A549 treated with Hydrocortisone at 1 μM for 4 hours (cell line): Measurements from ENCODE around the gene ZNF530. TPM values are rescaled to one million over a fixed set of nuclear protein-coding genes. Genes with fewer than 3 reads are reported as not detected.

Experiments used
- total RNA-seq: library from RNA; stranded (reverse); fragments of 200-300 nt; extraction: Qiagen RNA extraction; gene quantifications from 5 replicates; pipeline ENCODE4 v1.2.3, GENCODE V29; 2022

Gene ZNF530
- total RNA-seq, result 4.6 to 5.8 TPM (median 4.7 TPM) in 5 replicates

DNA sequence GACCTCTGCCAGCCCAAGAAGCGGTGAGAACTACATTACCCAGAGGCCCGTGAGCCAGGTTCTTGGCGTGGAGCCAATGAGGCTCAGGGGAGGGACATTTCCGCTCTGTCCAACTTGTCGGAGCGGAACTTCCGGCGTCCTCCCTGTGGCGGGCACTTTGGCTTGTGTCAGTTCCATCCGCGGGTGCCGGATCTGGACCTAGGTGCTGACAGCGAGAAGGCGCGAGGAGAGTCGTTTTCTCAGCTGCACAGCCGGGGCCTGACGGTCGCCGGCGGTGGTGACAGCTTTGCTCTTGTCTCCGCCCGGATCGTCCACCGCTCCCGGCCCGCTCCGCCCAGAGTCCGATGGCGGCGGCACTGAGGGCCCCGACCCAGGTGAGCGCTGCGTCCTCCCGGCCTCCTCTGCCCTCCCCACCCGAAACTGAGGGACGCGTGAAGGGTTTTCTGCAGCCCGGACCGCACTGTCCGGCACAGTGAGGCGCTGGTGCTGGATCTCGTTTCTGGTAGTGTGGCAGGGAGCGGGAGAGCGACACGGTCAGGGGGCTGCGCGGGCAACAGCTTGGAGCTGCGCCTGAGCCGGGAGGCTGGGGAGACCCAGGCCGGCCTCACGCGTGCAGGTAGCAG is at the start of gene ZNF530:
TSS of gene ZNF530 (plus strand) at position 125 of the 623 bp plus-strand sequence. CDS start 4,461 bp downstream, outside the sequence.

DNA sequence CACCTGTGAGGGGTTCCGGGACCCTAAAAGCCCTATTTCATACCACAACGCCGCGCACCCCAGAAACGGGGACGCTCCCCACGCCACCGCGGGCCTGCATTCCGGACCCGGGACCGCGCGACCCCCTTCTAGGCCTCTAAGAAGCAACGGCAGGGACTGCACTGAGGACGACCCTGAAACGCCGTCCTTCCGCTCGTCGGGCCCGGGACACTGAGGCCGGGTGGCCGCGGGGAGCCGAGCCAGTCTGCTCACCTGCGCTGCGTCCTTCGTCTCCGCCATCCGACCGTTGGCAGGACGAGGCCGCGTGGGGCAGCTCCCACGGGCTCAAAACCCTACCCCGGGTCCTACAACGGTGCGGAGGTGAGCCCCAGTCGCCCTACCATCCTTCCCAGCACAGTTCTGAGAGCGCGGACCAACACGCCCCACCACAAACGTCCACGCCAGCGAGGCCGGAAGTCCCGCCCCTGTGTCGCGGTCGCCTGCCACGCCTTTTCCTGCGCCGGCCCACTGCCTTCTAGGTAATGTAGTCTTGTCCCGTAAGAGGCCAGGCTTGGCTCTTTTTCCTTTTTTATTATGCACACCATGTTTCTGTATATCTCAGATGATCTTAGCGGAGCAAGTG is 40.2 kb upstream of the ZNF530 start, which contains the start of gene ZNF550:
TSS of gene ZNF550 (minus strand) at position 460 of the 622 bp plus-strand sequence. CDS start at position 279, 181 bp downstream.

DNA sequence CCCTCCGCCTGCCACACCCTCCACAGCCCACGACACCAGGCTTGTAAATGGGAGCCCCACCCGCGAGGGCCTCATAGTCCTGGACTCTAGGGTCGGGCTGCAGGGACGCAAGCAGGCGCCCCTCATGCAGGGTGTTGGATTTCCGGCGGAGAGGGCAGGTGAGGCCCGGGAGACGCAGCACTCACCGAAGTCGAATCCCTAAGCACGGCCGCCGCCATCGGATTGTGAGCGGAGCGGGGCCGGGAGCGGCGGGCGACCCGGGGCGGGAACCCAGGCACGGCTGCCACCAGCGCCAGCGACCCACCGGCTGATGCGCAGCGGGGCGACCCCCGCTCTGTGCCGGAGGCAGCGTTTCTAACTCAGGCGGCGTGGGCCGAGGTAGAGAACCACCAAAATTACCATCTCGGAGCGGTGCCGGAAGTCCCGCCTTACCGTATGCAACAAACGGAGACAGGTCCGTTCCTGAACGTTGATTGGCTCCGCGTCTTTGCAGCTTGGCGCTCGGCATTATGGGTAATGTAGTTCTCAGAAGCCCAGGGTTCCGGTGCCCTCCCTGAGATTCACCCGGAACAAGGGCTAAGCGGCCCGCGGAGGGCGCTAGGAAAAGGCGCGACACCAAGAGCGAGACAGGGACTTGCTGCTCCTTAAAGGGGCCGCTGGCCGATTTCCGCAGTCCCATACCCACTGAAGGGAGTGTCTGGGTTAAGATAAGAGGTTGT is 21.0 kb upstream of the ZNF530 start, which contains the start of gene ZNF416:
TSS of gene ZNF416 (minus strand) at position 425 of the 719 bp plus-strand sequence. CDS start at position 218, 207 bp downstream.

DNA sequence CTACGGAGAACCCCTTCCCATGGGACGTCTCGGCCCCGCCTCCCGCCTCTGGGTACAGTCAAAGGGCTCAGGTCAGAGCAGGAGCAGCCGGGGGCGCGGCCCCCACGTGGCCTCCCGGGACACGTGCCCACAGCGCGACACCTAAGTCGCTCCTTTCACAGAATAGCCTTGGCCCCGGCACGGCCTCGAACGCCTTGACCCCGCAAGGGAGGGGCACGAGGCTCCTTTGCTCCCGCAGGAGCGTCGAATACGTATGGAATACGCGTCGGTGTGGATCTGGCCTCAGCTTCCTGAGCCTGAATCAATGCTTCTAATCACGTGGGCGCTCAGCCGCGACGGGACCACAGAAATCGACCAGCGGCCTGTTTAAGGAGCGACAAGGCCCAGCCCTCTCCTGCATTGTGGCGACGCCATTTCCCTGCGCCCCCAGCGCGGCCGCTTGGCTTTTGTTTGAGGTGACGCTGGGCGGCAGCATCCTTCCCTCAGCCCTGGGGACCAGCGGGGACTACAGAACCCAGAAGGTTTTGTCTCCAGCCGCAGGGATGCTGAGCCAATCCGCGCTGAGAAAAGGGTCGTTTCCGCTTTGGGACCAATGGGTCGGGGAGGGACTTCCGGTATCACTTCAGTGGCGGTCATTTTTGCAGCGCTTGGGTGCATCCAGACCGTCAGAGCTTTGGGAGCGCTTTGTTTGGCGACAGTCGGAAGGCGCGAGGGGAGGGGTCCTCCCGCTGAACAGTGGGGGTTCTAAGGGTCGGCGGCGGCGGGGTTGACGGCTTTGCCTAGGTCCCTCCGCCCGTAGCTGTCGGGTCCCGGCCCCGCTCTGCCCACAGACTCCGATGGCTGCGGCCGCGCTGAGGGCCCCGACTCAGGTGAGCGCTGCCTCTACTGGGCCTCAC is 15.9 kb upstream of the ZNF530 start, which contains the start of gene ZIK1:
TSS of gene ZIK1 (plus strand) at position 625 of the 896 bp plus-strand sequence. CDS start at position 837, 212 bp downstream.

DNA sequence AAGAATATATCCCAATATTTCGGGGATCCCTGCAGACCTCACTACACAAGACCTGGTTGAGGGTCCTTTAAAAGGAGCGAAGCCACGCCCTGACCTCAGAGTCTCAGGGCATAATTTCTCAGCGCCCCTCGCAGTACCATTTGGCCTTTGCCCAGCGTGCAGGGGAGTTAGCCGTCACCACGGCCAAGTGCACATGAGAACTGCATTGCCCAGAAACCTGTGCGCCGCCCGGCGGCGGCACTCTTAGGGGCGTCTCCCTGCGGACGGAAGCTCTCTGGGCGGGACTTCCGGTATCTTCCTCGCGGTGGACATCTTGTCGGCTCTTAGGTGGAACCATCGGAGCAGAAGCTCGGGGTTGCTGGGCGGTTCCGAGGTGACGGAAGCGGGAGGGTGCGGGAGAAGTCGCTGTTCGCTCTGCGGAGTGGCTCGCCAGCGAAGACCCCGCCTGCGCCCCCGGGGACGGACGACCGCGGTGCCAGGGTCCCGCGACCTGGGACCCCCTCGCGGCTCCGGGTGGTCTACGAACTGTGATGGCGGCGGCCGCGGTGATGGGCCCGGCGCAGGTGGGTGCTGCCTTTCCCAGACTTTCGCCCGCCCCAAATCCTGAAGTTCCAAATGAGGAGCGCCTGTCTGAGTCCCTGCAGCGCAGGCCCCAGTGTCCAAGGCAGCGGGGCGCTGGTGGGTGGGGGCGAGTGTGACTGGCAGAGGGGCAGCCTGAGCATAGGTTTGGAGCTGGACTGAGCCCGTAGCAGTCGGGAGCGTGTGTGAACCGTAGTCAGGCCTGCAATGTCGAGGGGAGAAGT is 14.5 kb downstream of the ZNF530 start, which contains the start of gene ZNF134:
TSS of gene ZNF134 (plus strand) at position 302 of the 803 bp plus-strand sequence. CDS start 5,227 bp downstream, outside the sequence.

DNA sequence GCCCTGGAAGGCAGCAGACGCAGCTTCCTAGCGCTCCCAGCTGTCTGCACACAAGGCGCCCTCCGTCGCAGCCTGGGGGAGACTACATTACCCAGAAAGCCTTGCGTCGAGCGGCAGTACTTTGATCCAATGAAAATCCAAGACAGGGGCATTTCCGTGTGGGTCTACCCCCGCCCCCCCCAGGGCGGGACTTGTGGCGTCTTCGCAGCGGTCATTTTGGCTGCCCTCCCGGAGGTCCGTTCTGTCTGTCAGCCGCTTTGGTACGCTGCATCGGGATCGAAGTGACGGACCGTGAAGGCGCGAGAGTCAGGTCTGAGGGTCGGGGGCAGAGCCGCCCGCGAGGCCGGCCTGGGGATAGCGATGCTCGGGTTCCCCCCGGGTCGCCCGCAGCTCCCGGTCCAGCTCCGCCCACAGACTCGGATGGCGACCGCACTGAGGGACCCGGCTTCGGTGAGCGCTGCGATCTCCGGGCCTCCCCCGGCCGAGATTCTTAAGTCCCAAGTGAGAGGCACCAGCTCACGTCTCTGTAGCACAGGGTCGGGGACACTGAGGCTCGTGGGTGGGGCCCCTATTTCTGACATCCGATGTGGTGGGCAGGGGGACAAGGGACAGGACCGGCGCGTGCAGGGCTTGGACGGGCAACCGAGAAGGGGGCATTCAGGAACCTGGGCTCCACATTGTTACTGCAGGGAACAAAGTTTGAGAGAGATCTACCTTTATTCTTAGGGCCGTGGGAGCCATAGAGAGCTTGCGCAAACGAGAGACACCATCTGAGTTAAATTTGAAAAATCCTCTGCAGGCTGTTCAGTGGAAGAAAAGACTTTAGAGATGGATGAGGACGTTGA is 33.5 kb downstream of the ZNF530 start, which contains the start of gene ZNF211:
TSS of gene ZNF211 (plus strand) at position 182 of the 845 bp plus-strand sequence. CDS start at position 361, 179 bp downstream.

Other genes starting within 250 kb of the ZNF530 start
- 2.0 to 2.9 TPM (median 2.2 TPM) in 5 replicates for gene ZNF304, start 248.6 kb upstream of the ZNF530 start, total RNA-seq
- gene TRAPPC2B, start 236.3 kb upstream of the ZNF530 start, total RNA-seq, result 11.8 to 16.4 TPM (median 15.0 TPM) in 5 replicates
- gene ZNF547, start 236.3 kb upstream of the ZNF530 start, total RNA-seq, result 1.0 to 2.5 TPM (median 1.4 TPM) in 5 replicates
- gene ZNF548, start 210.0 kb upstream of the ZNF530 start, total RNA-seq, result 3.2 to 5.6 TPM (median 4.0 TPM) in 5 replicates
- gene ZNF17, start 188.7 kb upstream of the ZNF530 start, total RNA-seq, result 4.2 to 7.7 TPM (median 5.6 TPM) in 5 replicates
- gene ZNF749, start 164.6 kb upstream of the ZNF530 start, total RNA-seq, result 12.6 to 16.4 TPM (median 15.3 TPM) in 5 replicates
- 0.05 to 0.08 TPM (median 0.06 TPM) in 4 of 5 replicates, not detected in the other for gene VN1R1, start 142.7 kb upstream of the ZNF530 start, total RNA-seq
- gene ZNF772, start 122.3 kb upstream of the ZNF530 start, total RNA-seq, result 1.0 to 2.9 TPM (median 1.4 TPM) in 5 replicates
- 6.1 to 7.8 TPM (median 6.5 TPM) in 5 replicates for gene ZNF419, start 112.1 kb upstream of the ZNF530 start, total RNA-seq
- 4.4 to 7.4 TPM (median 4.7 TPM) in 5 replicates for gene ZNF773, start 99.9 kb upstream of the ZNF530 start, total RNA-seq
- gene ZNF549, start 72.5 kb upstream of the ZNF530 start, total RNA-seq, result 1.3 to 2.2 TPM (median 1.7 TPM) in 5 replicates
- 2.1 to 4.0 TPM (median 3.6 TPM) in 5 replicates for gene ZNF550, start 40.0 kb upstream of the ZNF530 start, total RNA-seq
- 3.6 to 4.9 TPM (median 4.5 TPM) in 5 replicates for gene ZNF416, start 21.0 kb upstream of the ZNF530 start, total RNA-seq
- gene ZIK1, start 15.7 kb upstream of the ZNF530 start, total RNA-seq, result 0.03 TPM in 1 of 5 replicates, not detected in the others
- gene ZNF134, start 14.4 kb downstream of the ZNF530 start, total RNA-seq, result 6.8 to 9.3 TPM (median 8.4 TPM) in 5 replicates
- gene ZNF211, start 33.3 kb downstream of the ZNF530 start, total RNA-seq, result 5.0 to 7.6 TPM (median 5.9 TPM) in 5 replicates
- gene ZSCAN4, start 69.0 kb downstream of the ZNF530 start, total RNA-seq, result not detected in 5 replicates
- gene ZNF551, start 82.1 kb downstream of the ZNF530 start, total RNA-seq, result 4.3 to 6.1 TPM (median 5.5 TPM) in 5 replicates
- not detected in 5 replicates for gene ZNF154, start 109.3 kb downstream of the ZNF530 start, total RNA-seq
- gene ZNF671, start 127.7 kb downstream of the ZNF530 start, total RNA-seq, result 0.84 to 1.2 TPM (median 0.98 TPM) in 5 replicates
- 4.3 to 6.3 TPM (median 5.8 TPM) in 5 replicates for gene ZNF776, start 146.9 kb downstream of the ZNF530 start, total RNA-seq
- gene ZNF586, start 169.8 kb downstream of the ZNF530 start, total RNA-seq, result 5.8 to 8.1 TPM (median 6.8 TPM) in 5 replicates
- gene ZNF552, start 215.0 kb downstream of the ZNF530 start, total RNA-seq, result 4.2 to 6.7 TPM (median 5.7 TPM) in 5 replicates
- 6.6 to 10.8 TPM (median 6.9 TPM) in 5 replicates for gene ZNF587B, start 230.4 kb downstream of the ZNF530 start, total RNA-seq
- 5.2 to 8.3 TPM (median 6.1 TPM) in 5 replicates for gene ZNF587, start 250.0 kb downstream of the ZNF530 start, total RNA-seq